OCI-LY7 (cell line): ENCODE results near the gene NHS.

ENCODE experiments used
- CTCF ChIP-seq: fragments of 200-600 bp; sonication (generic); conservative IDR thresholded peaks from 2 replicates; pipeline ENCODE4 v1.5.1; 2014; ENCODE audit warnings: mild to moderate bottlenecking, antibody characterized with exemption, low read length, moderate library complexity, mixed read lengths
- EZH2phosphoT487 ChIP-seq: fragments of 200-600 bp; sonication (generic); IDR thresholded peaks from 2 replicates; pipeline ENCODE4 v1.6.1; 2018; ENCODE audit warnings: low read depth, borderline replicate concordance, mild to moderate bottlenecking, mixed run types, antibody characterized with exemption, low read length, moderate library complexity, mixed read lengths

DNA sequence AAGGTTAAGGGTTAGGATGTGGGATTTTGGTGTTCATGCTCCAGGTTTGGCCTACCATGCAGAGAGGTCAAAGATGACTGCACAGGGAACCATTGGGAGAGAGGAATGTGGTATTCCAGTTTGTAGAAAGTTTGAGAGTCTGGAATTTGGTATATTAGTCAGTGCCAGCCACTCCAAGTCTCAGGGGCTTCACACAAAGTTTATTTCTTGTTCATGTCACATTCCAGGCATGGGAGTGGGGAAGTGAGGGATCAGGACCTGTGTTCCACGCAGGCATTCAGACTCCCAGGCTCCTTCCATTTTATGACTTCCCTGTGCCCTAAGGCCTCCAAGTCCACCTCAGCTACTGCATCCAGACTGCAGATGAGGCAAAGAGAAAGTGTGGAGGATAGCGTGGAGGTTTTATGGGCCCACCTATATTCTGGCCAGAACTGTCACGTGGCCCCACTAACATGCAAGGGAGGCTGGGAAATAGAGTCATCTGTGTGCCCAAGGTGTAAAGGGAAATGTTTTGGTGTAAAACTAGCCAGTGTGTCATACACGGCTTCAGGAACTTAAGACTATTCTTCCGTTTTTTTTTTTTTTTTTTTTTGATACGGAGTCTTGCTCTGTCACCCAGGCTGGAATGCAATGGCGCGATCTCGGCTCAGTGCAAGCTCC, 221.7 kb downstream of the NHS start:
- TF ChIP-seq CTCF (no peak), EZH2phosphoT487 (no peak)
